Measurements from ENCODE around the gene EIF3I. TPM values are rescaled to one million over a fixed set of nuclear protein-coding genes. Genes with fewer than 3 reads are reported as not detected.
"Not testable (repeated sequence)": the region's sequence is repeated elsewhere in the genome, so short reads cannot be mapped to it uniquely, and the experiment has no call there.

The EIF3I gene
- total RNA-seq, 1 experiment from 2014 or later, result 299 TPM

- DNase-seq (ENCODE audit: low spot score), result no peak
Measured at GRCh38 chr1:32232558-32233304, 10.5 kb downstream of the EIF3I start.

DNA sequence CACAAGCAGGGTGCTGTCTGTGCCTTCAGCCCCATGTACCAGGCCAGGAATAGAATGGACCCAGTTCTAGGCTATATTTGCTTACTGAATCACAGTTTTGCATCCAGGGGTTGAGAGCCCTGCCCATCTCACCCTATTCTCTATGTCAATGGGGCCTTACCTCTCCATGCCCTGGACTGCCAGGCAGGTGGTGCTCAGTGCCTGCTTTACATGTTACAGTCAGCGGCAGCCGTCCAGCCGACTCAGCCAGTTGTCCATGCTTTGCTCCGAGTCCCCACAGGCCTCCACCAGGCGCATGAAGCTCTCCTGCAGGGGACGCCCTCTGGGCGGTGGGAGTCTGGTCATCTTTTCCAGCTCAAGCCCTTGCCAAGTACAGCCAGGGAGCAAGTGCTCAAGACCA, 12.6 kb downstream of the EIF3I start:
- DNase-seq (ENCODE audit: low spot score), result no peak

- no peak for DNase-seq (ENCODE audit: low spot score)
Measured at GRCh38 chr1:32239337-32239736, 17.1 kb downstream of the EIF3I start.

DNA sequence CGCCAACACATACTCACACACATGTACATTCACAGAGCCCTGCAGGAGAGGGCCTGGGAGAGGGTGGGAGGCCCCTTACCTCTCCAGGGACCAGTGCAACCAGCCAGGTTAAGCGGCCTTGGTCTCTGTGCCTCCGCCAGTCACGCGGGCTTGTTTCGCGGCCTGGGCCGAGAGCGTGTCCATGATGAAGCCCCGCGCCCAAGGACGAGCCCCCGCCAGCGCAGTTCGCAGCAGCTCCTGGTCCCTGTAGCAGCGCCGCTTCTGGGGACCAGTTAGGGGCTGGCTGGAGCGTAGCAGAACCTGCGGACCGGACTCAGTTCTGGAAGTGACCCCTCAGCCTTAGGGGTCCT, 17.6 kb downstream of the EIF3I start:
- DNase-seq (ENCODE audit: low spot score), result no peak

DNA sequence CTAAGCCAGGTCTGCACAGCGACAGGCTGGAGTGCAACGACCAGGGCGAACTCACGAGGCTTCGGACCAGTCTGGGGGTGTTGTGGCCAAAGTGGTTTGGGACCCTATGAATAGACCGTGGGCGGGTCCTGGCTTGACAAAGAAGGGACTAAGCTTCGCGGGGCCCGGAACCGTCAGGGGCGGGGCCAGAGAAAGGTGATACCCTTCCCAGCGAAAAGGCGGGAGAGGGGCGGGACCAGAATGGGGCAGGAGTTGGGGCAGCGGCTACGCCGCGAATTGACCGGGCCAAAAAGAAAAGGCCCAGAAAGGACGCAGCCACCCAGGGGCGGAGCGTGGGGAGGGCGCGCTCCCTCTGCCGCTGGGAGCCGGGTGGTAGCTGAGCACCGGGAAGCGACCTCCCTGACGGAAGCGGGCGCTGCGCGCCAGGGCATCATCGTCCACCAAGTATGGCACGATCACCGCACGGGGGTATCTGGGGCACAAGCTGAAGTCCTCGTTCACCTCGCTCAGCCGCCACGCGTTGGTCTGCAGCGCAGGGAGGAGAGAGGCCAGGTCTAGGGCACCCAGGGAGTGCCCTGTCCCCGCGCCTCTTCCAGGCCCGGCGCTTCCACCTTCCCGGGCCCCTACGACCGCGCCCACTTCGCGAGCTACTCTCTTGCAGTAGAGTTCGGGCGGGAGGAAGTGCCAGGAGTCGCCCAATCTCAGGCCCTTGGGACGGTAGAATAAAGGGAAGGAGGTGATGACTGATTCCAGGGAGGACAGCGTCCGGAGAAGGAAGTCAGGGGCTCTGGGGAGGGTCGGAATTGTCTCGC, 18.1 kb downstream of the EIF3I start:
- no peak for DNase-seq (ENCODE audit: low spot score)

DNA sequence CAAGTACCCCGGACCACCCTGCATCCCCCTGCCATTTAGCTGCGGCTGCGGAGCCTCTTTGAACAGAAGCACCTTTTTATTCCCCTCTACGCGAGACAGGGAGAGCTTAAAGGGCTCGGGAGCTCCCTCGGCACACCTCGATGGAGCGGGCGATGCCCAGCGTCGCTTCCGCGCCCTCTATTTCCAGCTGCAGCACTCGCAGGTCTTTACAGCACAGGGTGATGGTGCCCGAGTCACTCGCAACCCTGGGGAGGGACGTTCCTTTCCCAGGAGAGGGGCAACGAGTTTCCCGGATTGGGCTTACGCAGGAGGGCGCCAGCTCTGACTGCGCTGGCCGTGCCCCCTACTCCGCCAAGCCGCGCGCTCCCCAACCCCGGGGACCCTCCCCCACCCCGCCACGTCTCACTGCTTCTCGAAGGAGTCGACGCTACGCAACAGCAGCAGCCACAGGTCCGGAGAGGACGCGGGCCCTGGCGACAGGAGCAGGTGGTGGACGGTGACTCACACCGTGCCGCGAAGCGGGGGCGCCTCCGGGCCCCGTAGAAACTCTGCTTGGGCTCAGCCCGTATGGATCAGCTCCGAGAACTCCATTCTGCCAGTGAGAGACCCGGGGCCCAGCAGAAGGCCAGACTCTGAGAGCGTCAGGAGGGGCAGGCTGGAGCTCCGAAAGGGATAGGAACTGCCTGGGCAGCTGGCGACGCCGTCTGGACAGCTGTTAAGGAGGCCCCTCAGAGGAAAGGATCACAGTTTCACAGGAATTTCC, 19.0 kb downstream of the EIF3I start:
- no peak for DNase-seq (ENCODE audit: low spot score)

GRCh38 chr1:32242341-32242851, 20.2 kb downstream of the EIF3I start:
- DNase-seq (ENCODE audit: low spot score), result no peak

DNA sequence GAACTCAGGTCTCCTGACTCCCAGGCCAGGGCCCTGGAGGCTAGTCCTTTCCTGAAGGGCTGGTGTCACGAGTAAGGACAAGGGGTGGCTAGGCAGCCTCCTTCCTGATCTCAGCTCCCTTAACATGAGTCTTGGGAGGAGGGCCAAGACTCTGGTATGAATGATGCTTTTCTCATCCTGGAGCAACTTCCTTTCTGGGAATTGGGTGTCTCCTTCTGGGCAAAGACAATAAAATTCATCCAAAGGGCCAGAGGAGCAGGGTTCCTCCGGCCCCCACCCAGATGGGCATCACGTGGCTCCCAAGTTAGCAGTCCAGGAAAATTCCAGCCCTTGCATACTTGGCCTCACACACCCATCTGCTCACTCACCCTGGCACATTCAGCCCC, 24.7 kb downstream of the EIF3I start, which contains the start of gene FAM167B:
Gene FAM167B, plus strand, starts transcription at position 335 of the 386 bp plus-strand sequence. CDS start 200 bp downstream, outside the sequence.
- peak; percentile 61 for DNase-seq (ENCODE audit: low spot score)

DNA sequence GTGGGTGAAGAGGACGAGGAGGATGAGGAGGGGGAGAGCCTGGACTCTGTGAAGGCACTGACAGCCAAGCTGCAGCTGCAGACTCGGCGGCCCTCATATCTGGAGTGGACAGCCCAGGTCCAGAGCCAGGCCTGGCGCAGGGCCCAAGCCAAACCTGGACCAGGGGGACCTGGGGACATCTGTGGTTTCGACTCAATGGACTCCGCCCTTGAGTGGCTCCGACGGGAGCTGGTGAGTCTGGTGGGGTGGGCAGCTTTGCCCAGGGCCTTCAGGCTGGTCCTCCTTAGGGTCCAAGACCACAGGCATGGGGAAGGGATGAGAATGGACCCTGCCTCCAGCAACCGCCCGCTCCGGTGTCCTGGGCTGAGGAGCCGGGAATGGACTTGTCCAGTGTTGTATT, 25.2 kb downstream of the EIF3I start:
- DNase-seq (ENCODE audit: low spot score), result no peak

DNA sequence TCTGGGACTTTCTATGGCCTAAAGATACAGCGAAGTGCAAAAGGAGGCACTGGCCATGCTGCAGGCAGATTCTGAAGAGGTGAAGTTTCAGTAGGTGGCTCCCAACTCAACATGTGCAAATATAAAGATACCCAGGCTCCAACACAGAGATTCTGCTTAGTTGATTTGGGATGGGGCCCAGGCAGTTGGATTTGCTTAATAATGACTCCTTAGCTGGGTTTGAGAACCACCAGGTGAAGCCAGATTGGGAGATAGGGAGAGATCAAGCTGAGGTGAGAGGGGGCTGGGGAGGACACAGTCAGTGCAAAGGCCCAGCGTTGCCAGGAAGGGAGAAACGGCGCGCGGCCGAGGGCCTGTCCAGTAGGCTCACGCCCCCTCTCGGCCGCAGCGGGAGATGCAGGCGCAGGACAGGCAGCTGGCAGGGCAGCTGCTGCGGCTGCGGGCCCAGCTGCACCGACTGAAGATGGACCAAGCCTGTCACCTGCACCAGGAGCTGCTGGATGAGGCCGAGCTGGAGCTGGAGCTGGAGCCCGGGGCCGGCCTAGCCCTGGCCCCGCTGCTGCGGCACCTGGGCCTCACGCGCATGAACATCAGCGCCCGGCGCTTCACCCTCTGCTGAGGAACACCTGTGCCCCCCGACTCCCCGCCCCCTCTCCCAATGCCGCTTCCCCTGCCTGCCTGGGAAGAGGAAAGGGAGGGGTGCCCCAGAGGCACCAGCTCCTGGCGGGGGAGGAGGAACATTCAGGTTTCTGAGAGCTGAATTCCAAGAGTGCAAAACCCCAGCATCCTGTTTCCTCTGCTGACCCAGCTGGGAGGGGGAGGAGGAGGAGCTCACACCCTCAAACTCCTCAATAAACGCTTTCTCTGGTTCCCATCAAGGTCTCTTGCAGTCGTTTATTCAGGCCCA, 26.0 kb downstream of the EIF3I start:
- peak; percentile 53 for DNase-seq (ENCODE audit: low spot score)

DNA sequence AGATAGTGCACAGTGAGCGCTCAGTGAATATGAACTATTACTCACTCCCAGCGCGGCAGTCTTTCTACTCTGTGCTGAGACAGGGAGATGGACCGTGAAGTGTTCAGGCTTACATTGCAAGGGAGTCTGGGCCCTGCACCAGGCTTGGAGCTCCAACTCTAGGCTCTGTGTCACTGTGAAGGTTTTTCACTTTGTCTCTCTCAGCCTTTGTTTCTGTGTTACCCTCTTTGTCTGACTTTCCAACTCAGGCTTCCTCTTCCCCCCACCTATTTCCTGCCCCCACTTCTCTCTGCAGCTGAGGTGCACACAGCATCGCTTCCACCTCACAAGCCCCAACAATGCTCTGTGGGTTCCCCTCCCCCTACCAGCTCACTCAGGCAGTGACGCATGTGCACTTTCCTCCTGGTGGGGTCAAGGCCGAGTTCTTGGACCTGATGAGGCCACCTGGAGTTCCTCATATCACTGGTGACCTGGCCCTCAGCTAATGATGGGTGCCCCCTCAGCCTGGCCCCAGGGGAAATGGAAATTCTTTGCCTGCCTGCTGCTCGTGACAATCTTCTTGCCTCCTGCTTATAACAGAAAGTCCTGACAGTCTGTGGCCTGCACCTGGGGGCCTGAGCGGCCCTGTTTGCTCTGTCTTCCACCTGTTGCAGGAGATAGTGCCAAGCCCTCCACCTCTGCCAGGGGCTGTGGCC, 27.8 kb downstream of the EIF3I start:
- DNase-seq (ENCODE audit: low spot score), result peak; percentile 26

- no peak for DNase-seq (ENCODE audit: low spot score)
Measured at GRCh38 chr1:32250893-32251716, 28.9 kb downstream of the EIF3I start, which contains the start of gene LCK. Gene LCK (plus strand): TSS chr1:32251265. CDS start chr1:32274330, 23,065 bp downstream.

DNA sequence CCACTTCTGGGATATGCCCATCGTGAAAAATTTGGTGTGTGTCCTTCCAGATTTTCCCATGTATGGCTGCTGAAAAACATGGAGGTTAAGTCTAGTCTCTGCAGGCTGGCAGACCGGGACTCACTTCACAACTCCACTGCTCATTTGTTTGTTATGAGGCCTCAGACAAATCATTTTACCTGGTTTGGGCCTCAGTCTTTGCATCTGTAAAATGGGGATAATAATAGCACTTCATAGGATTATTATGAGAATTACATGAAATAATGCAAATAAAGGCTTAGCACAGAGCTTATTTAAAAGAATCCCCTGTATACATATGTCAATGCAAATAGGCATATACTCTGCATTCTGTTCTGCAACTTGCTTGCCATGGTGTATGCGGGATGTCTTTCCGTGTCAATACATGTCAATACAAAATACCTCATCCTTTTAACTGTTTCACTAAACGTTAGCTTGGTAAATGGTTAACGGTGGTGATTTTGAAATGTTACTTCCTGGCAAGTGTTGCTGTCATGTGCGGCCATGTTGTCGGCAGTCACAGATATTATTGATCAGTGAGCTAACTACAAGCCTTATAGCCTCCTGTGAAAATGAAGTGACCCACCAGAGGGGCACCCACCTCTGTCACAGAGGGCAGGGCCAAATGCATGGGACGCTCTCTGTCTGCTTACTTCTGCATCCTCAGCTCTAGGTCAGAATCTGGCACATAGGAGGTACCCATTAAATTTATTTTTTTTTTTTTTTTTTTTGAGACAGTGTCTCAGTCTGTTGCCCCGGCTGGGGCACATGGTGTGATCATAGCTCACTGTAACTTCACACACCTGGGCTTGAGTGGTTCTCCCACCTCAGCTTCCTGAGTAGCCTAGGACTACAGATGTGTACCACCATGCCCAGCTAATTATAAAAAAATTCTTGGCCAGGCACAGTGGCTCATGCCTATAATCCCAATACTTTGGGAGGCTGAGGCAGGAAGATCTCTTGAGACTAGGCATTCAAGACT, 33.2 kb downstream of the EIF3I start:
- no peak for DNase-seq (ENCODE audit: low spot score)

GRCh38 chr1:32256473-32257226, 34.4 kb downstream of the EIF3I start:
- DNase-seq (ENCODE audit: low spot score), result no peak

- DNase-seq (ENCODE audit: low spot score), result no peak
Measured at GRCh38 chr1:32257227-32257508, 35.0 kb downstream of the EIF3I start.

DNA sequence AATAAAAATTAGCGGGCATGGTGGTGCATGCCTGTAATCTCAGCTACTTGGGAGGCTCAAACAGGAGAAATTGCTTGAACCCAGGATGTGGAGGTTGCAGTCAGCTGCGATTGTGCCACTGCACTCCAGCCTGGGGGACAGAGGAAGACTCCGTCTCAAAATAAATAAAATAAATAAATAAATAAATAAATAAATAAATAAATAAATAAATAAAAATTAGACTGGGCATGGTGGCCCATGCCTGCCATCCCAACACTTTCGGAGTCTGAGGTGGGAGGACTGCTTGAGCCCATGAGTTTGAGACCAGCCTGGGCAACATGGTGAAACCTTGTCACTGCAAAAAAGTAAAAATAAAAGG, 41.0 kb downstream of the EIF3I start:
- DNase-seq (ENCODE audit: low spot score), result not testable (repeated sequence)

DNA sequence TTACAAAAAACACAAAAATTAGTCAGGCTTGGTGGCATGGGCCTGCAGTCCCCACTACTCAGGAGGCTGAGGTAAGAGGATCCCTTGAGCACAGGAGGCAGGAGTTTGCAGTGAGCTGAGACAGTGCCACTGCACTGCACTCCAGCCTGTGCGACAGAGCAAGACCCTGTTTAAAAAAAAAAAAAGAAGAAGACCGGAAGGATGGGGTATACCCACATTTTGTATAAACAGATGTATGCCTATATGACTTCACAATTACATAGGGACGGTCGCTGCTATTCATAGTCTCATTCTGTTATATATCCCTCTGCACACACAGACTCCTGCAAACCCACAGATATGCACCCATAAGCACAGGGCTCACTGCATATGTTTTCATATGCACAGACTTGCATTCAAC, 41.5 kb downstream of the EIF3I start:
- no peak for DNase-seq (ENCODE audit: low spot score)

- DNase-seq (ENCODE audit: low spot score), result no peak
Measured at GRCh38 chr1:32265846-32266245, 43.6 kb downstream of the EIF3I start.

All from A172 (cell line).